ENCODE measurements around the gene IFT27.
A peak's percentile ranks its signal among the peaks of the same experiment; 100 is the strongest.

The IFT27 gene

DNA sequence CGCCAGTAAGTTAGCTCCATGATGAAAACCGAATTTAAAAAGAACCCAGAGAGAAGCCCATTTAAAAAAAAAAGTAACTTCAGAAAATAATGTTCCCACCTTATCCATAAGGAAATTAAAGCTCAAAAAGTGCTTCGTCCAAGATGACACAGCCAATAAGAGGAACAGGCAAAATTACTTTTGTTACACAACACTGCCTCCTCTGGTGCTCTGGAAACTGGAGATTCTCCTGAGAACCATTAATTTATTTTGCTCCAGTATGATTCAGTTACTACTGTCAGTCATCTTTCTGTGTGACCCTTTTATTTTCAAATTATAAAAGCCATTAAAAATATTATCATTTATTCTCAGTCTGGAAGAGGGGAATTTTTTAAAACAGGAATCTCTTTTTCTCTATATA lies 2.0 kb downstream of the IFT27 start:
- Mint-ChIP-seq H3K4me1 (peaks cover 24% of the 10 kb centered on the region), H3K27ac (no peak overlapping the region), H3K9me3 (no peaks in the 10 kb centered on the region), H3K36me3 (peaks cover 23% of the 10 kb centered on the region), H3K27me3 (no peaks in the 10 kb centered on the region), H3K4me3 (no peak overlapping the region)
- no peak for ATAC-seq

DNA sequence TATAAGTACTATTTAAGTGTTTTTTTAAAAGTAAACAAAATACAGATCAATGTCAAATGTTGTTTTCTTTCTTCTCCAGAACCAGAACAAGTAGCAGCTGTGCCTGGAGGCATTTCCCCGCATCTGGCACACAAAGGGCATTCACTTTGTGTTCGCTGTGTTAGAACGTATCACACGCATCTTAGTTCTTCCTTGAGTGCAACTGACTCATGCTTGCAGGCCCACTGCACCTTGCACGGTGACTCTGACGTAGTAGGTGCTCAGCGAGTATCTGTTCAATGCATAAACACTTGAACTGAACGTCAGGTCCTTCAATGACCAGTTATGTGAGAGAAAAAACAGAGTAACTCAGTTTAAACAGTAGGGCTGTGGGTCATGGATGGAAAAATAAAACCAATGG lies 3.5 kb downstream of the IFT27 start:
- H3K9me3 Mint-ChIP-seq: no peaks in the 10 kb centered on the region
- H3K27ac Mint-ChIP-seq: no peak overlapping the region
- ATAC-seq: no peak
- peaks cover 23% of the 10 kb centered on the region for H3K36me3 Mint-ChIP-seq
- peaks cover 24% of the 10 kb centered on the region for H3K4me1 Mint-ChIP-seq
- H3K4me3 Mint-ChIP-seq: no peak overlapping the region
- no peaks in the 10 kb centered on the region for H3K27me3 Mint-ChIP-seq

DNA sequence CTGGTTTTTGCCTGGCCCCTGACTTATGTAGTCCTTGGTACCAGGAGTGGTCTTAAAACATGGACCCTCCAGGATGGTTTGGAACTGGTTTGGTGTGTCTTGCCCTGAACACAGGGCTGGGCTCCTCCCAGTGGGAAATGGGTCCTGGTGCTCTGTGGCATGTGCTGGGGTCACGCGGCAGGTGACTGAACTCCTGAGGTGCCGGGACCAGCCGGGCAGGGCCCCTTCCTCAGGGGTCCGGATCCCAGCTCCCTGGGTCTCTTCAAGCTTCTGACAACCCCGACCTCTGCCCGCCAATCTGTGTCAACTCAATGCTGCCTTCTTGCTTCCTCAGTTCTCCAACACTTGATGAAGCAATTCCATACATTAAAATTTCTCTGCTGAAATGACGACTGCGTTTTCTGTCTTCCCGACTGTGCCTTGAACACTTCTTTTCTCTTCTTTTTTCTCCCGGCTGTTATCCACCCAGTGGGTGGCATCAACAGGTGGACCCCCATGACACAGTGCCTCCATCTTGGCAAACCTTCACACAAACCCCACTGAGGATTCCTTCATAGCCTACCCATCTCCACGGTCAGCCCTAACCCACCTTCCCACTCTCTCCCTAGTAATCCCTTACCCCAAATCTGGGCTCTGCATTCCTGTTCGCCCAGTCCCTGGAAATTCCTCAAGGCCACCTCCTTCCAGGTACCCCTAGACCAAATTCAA lies 4.4 kb downstream of the IFT27 start:
- Mint-ChIP-seq H3K4me3 (no peak overlapping the region), H3K9me3 (no peaks in the 10 kb centered on the region), H3K4me1 (peaks cover 28% of the 10 kb centered on the region), H3K27ac (no peak overlapping the region), H3K27me3 (no peaks in the 10 kb centered on the region), H3K36me3 (peaks cover 30% of the 10 kb centered on the region)
- ATAC-seq: no peak

DNA sequence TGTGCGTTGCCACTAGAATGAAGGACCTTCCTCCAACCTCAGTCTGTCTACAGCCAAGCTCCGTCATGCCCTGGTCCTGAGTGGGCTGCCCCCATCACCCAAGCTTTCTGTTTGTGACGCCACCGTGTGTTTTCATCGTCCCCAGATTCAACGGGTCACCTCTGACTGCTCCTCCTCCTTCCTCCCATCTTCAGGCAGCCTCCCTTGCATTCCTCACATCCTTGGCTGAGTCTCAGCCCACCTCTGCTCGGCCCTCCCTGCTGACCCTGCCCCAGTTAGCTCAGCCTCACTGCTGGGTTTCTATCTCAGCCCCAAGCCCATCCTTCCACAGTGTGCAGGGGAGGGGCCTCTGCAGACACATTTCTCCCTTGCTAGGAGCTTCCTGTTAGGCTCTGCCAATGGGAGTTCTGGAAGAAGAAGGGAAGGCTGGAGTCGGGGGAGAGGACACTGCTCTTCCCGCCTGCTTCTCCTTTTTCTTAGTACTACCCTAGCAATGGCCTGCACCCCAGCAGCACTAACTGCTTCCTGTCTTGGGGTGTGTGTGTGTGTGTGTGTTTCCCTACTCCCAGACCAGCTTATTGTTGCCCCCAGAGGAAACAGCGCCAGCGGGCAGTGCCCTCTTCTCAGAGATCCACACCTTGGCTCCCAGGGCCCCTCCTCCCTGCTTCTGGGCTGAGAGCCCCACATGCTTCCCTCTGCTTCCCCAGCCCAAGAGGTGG lies 5.2 kb downstream of the IFT27 start:
- Mint-ChIP-seq H3K27ac (no peak overlapping the region), H3K27me3 (no peaks in the 10 kb centered on the region), H3K9me3 (no peaks in the 10 kb centered on the region), H3K36me3 (peaks cover 32% of the 10 kb centered on the region), H3K4me3 (no peak overlapping the region), H3K4me1 (peaks cover 25% of the 10 kb centered on the region)
- ATAC-seq: no peak

DNA sequence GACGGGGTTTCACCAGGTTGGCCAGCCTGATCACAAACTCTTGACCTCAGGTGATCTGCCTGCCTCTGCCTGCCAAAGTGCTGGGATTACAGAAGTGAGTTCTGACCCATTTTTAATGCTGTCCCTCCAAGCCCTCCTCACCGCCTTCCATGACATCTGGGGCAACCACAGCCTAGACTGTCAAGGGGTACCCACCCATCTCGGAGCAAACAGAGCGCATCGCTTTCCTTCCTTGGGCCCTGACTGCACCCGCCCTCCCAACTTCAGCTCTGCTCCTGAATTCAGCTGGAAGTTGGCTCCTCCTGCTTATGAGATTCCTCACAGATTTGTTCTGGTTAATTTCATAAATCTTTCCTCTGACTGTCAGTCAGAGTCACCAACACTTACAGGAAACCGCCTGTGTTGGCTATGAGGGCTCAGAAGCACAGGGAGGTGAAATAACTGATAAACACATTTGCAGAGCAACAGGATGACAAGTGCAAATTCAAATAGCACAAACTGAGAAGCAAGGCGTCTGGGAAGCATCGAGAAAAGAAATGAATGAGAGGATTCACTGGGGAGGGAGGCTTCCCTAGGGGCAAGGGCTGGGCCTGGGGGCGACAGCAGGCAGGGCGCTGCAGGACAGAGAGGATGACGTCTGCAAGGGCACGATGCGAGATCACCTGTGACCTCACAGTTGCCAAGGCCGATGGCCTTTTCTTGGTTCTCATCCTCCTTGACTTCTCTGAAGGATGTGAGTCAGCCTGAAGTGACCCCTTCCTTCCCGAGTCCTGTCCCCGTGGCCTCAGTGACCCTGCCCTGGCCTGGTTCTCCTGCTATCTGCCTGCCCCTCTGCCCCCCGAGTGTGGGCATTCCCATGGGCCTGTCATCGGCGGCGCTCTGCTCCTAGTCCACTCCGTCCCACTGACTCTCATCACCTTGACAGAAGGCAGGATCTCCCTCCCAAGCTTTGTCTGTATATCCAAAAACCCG lies 6.1 kb downstream of the IFT27 start:
- no peaks in the 10 kb centered on the region for H3K27me3 Mint-ChIP-seq
- H3K4me1 Mint-ChIP-seq: peaks cover 19% of the 10 kb centered on the region
- peaks cover 38% of the 10 kb centered on the region for H3K36me3 Mint-ChIP-seq
- H3K4me3 Mint-ChIP-seq: no peak overlapping the region
- no peak for ATAC-seq
- H3K9me3 Mint-ChIP-seq: no peaks in the 10 kb centered on the region
- no peak overlapping the region for H3K27ac Mint-ChIP-seq

DNA sequence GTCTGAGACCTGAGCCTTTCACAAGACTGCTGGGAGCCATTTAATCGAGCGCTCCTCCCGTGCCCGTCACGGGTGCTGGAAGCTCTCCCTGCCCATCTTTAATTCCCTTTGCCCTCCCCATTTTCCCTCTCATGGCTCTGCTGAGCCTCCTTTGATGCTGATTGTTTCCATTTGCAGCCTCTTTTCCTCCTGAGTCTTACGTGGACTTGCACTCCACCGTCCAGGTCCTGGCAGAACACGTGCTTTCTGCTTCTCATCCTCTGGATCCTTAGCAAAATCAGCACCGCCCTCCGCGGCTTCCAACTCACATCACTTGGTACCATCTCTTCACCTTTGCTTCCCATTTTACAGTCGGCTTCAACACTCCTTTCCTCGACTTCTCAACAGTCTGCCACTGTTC lies 7.3 kb downstream of the IFT27 start:
- peak overlapping the region; percentile 2 for H3K27ac Mint-ChIP-seq
- ATAC-seq: no peak
- no peaks in the 10 kb centered on the region for H3K27me3 Mint-ChIP-seq
- peaks cover 19% of the 10 kb centered on the region for H3K4me1 Mint-ChIP-seq
- H3K36me3 Mint-ChIP-seq: peaks cover 45% of the 10 kb centered on the region
- no peaks in the 10 kb centered on the region for H3K9me3 Mint-ChIP-seq
- no peak overlapping the region for H3K4me3 Mint-ChIP-seq

DNA sequence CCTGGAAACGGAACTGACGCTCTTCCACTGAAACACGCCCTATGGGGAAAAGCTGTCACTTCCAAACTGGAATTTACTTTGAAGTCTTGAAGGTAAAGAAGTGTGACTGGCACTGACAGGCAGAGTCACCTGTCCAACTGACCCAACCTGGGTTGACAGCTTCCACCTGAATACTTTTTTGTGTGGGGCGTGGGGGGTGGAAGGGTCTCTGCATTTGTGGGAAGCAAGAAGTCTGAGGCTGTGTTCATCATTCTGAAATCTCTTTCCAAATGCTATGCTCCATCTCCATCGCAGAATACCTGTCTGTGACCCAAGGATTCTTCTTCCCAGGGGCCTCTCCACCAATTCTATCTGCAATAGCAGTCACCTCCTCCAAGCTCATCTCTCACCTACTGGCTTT lies 7.8 kb downstream of the IFT27 start:
- peaks cover 19% of the 10 kb centered on the region for H3K4me1 Mint-ChIP-seq
- no peak overlapping the region for H3K4me3 Mint-ChIP-seq
- H3K27ac Mint-ChIP-seq: no peak overlapping the region
- no peak for ATAC-seq
- H3K27me3 Mint-ChIP-seq: no peaks in the 10 kb centered on the region
- H3K36me3 Mint-ChIP-seq: peaks cover 50% of the 10 kb centered on the region
- no peaks in the 10 kb centered on the region for H3K9me3 Mint-ChIP-seq

DNA sequence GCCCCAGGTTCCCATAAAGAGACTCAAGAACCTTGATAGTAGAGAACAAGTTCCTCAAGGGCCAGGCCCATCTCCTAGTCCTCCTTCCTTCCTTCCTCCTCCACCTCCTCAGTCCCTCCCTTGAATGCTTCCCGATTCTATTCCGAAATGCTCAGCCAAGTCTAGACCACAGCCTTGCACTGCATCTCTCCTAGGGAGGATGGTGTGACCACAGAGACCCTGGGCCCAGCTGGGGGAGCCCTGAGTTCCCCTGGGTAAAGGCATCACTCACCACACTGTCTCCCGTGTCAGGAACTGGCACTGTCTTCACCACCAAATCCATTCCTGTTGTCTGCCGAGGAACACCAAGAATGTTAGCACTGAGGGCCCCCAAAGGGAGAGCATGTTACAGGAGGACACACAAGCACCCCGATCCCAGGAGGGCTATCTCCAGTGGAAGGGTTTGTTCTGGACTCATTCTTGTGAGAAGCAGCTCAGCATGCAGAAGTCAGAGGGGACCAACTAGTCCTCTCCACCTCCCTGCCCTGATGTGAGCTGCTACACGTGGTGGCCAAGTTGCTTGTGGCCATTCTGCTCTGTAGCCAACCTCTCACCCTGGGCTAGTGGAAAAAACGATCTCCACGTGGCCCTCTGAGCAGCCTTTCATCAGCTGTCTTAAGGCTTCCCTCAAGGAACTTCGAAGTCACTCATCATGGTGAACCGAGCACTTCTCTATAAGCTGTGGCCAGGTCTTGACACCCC lies 8.7 kb downstream of the IFT27 start:
- ATAC-seq: no peak
- Mint-ChIP-seq H3K4me1 (peaks cover 19% of the 10 kb centered on the region), H3K4me3 (no peak overlapping the region), H3K27ac (peak overlapping the region; percentile 63), H3K27me3 (no peaks in the 10 kb centered on the region), H3K36me3 (peaks cover 54% of the 10 kb centered on the region), H3K9me3 (no peaks in the 10 kb centered on the region)

DNA sequence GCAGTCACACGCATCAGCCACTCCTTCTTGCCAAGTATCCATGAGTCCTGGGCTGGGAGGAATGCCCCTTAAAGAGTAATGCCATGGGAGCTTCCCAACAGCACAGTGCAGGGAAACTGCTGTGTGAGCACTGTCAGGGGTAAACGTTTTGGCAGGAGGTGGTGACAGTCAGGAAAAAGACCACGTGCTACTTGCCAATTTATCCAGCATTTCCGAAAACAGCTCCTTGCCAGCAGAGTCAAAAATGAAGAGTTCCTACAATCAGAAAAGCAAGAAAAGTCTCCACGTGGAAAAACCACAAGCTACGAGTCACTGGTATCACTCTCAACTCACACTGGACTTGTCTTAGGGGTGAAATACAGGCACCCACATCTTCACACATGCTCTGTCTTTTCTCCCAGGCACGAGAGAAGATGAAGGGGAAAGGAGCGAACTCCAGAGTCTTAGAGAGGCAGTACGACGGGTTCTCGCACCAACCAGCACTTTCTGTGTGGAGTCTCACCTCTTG lies 9.9 kb downstream of the IFT27 start:
- ATAC-seq: no peak
- Mint-ChIP-seq H3K27ac (no peak overlapping the region), H3K9me3 (no peaks in the 10 kb centered on the region), H3K4me1 (peaks cover 17% of the 10 kb centered on the region), H3K4me3 (no peak overlapping the region), H3K27me3 (no peaks in the 10 kb centered on the region), H3K36me3 (peaks cover 44% of the 10 kb centered on the region)

DNA sequence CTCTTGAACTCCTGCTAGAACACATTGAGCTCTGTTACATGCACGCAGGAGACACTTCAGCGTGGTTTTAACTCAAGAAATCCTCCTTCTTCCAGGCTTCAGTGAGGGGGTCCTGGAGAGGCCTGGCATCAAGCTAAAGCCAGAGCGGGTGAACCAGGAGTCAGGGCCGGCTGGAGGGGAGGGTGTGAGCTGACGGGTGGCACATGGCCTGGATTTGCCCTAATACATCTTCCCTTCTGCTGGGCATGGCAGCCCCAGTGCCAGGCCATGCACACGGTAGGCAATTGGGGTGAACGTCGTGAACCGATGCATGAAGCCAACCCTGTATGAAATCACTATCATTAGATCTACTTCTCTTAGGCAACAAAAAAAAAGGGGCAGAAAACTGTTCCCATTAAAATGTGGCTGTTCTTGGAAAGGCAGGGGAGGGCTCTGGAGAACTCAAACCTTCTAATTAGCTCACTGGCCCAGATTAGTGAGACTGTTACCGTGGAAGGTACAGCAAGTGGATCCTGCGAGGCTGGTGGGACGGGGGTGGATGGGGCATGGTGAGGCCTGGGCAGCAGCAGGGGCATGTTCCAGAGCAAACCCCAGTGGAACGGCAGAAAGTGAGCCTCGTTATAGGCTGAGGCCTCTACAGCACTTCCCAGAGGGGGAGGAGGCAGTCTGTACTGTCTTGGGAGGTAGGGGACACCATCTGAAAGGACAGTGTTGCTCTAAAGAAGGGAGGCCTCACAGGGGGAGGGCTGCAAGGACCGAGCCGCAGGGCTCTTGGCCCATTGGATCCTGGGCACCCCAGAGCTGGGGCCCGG lies 10.6 kb downstream of the IFT27 start:
- H3K9me3 Mint-ChIP-seq: no peaks in the 10 kb centered on the region
- no peak overlapping the region for H3K27ac Mint-ChIP-seq
- no peak for ATAC-seq
- H3K27me3 Mint-ChIP-seq: no peaks in the 10 kb centered on the region
- no peak overlapping the region for H3K4me3 Mint-ChIP-seq
- H3K4me1 Mint-ChIP-seq: peaks cover 10% of the 10 kb centered on the region
- H3K36me3 Mint-ChIP-seq: peaks cover 38% of the 10 kb centered on the region

DNA sequence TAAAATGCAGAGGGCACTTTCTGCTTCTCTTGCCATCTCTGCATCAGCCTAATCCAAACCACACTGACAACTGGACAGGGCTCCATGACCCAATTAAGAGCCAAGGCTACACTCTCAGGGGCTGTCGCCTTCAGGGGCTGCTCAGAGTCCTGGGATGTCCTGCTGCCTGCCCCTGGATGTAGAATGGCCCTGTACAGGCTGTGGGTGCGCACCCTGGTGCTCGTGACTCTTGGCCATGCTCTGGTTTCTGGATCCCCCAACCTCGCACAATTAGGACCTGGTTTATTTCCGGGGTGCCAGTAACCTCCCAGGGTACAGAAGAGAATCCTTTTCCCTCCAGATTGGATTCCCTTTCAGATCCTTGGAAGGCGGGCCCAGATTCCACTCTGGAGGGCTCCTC lies 11.3 kb downstream of the IFT27 start:
- peaks cover 9% of the 10 kb centered on the region for H3K4me1 Mint-ChIP-seq
- H3K36me3 Mint-ChIP-seq: peaks cover 42% of the 10 kb centered on the region
- no peak overlapping the region for H3K27ac Mint-ChIP-seq
- no peaks in the 10 kb centered on the region for H3K9me3 Mint-ChIP-seq
- no peaks in the 10 kb centered on the region for H3K27me3 Mint-ChIP-seq
- H3K4me3 Mint-ChIP-seq: no peak overlapping the region
- no peak for ATAC-seq

DNA sequence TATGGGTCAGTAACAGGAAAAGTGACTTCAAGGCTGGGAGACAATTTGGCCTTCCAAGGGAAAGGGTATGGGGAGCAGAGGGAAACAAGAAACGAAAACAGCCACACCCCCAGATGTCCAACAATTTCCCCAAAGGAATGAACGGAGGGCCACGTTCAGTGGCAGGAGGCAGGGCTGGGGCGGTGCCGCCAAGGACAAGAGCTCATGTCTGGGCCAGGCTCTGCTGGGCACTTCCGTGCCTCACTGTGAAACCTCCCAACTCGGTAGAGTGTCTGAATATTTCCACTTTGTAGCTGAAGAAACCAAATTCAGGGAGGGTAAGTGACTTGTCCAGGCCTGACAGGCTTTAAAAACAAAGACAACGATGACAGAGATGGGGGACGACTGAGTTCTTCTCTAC lies 11.9 kb downstream of the IFT27 start:
- peaks cover 9% of the 10 kb centered on the region for H3K4me1 Mint-ChIP-seq
- ATAC-seq: no peak
- no peaks in the 10 kb centered on the region for H3K27me3 Mint-ChIP-seq
- H3K36me3 Mint-ChIP-seq: peaks cover 42% of the 10 kb centered on the region
- no peak overlapping the region for H3K27ac Mint-ChIP-seq
- H3K4me3 Mint-ChIP-seq: no peak overlapping the region
- H3K9me3 Mint-ChIP-seq: no peaks in the 10 kb centered on the region

DNA sequence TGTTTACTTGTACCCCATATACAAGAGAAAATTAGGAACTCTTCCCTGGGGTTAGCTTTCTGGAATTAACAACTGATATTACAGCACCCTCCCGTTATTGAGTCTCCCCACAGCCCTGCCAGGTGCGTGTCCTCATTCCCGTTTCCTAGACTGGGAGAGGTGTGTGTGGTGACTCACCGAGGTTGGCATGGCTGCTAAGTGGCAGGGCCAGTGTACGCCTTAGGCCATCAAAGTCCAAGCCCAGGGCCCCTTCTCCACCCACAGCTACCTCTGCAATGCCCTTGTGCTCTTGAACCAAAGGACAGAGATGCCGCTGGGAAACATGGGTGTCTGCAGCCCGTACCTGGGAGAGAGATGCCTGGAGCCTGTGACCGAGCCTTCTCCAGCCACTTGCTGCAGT lies 12.3 kb downstream of the IFT27 start:
- Mint-ChIP-seq H3K4me1 (peaks cover 9% of the 10 kb centered on the region), H3K4me3 (no peak overlapping the region), H3K27me3 (no peaks in the 10 kb centered on the region), H3K9me3 (no peaks in the 10 kb centered on the region), H3K36me3 (peaks cover 42% of the 10 kb centered on the region), H3K27ac (no peak overlapping the region)
- no peak for ATAC-seq

DNA sequence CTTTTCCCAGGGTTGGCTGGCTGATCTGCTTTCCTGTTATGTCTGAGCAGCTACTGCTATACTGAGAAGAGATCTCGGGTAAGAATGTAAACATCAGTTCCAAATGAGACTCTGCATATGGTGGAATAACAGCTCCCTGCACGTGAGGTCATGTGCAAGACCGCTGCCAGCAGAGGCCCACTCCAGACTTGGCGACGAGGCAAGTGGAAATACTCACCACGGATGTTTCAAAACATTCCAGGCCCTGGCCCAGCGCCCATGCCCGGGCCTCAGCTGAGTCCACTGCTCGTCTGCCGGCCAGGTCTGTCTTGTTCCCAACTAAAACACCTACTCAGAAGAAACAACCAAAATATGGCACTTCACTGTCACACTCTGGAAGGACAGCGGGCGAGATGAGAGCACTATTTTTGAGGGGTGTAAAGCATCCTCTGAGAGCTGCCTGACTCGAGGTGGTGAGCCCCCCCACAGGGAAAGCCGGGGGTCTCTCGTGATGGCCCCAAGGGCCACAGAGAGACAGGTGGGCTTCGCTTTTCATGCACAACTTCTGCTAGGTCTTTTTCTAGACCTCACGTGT lies 13.1 kb downstream of the IFT27 start:
- Mint-ChIP-seq H3K9me3 (no peaks in the 10 kb centered on the region), H3K4me3 (no peak overlapping the region), H3K27ac (no peak overlapping the region), H3K27me3 (no peaks in the 10 kb centered on the region), H3K4me1 (peaks cover 9% of the 10 kb centered on the region), H3K36me3 (peaks cover 42% of the 10 kb centered on the region)
- no peak for ATAC-seq

Measured in stimulated activated memory B cell treated with anti-CD40 and anti-IgM and Interleukin-4, amounts not matched to agents 10 μg/mL and 1 μg/mL and 100 μg/mL, for 72 hours (primary cell).